Motor neuron (in vitro differentiated cells): ENCODE results near the gene ZBED4. TPM values are rescaled to one million over a fixed set of nuclear protein-coding genes. Genes with fewer than 3 reads are reported as not detected.

Experiments
- ATAC-seq, 8 experiments: fragments of 200-7000 bp; cut with Tn5 transposase; replicated peaks in 6 of 8; 2 replicates each; pipeline ENCODE4 v1.8.0; 2021; ENCODE audit warnings: mild to moderate bottlenecking in 8 of 8, moderate library complexity in 8 of 8
- H3K27ac ChIP-seq, 2 donors: fragments of 250-450 bp; sonication (Bioruptor Pico); 2 replicates each; pipeline ENCODE4 v1.9.0; 2021; ENCODE audit warnings: antibody characterized with exemption in 2 of 2, mild to moderate bottlenecking in 2 of 2, moderate library complexity in 1 of 2
- H3K4me1 ChIP-seq, 2 donors: fragments of 250-450 bp; sonication (Bioruptor Pico); replicated peaks in 1 of 2; 2 replicates each; pipeline ENCODE4 v1.6.1; 2021; ENCODE audit warnings: antibody characterized with exemption in 2 of 2, mild to moderate bottlenecking in 2 of 2, moderate library complexity in 1 of 2
- H3K4me3 ChIP-seq, 5 donors: fragments of 250-450 bp; sonication (Bioruptor Pico); 2 replicates each; pipeline ENCODE4 v1.9.0; 2021; ENCODE audit warnings: antibody characterized with exemption in 5 of 5, mild to moderate bottlenecking in 5 of 5, moderate library complexity in 4 of 5
- WGBS, 10 experiments: fragments of 450-650 bp; shearing (Covaris generic); methylation state at CpG; one replicate each; pipeline ENCODE4 v1.0.0; 2022; 5-methylcytosine and 5-hydroxymethylcytosine counted together
- in situ Hi-C, 9 experiments: fragments of 400-800 bp; cut with MboI; loops; one replicate each; pipeline ENCODE4 v1.15.0; 2021; ENCODE audit warnings: low sequenced_read_pairs in 9 of 9, low pct_unique_long_range_greater_than_20kb in 2 of 9; ENCODE audit not compliant: unreplicated experiment in 9 of 9
- total RNA-seq, 8 experiments: library from RNA; unstranded; fragments of 300-600 nt; gene quantifications; 2 replicates each; pipeline versions ENCODE4 v1.2.3 to v1.2.4, GENCODE V29; 2022

ZBED4 gene
- total RNA-seq, 8 experiments from 2014 or later = 5.9 to 31.4 (median 16.9) TPM

DNA sequence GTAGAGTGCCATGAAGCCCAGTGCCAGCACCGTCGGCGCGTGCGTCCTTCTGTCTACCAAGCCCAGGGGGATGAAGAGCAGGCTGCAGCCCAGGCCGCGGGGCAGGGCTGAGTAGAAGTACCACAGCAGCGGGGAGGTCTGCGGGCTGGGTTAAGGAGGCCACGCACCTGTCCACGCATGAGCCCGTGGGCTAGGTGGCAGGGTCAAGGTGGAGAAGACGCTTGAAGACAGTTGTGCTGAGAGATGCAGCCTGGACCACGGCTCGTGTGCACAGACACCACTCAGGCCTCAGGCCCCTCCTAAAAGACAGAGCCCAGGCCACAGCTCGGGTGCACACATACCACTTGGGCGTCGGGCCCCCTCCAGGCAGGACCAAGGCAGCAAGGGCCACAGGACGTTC, 54.2 kb downstream of the ZBED4 start:
- H3K4me1 ChIP-seq = no peaks in the 10 kb centered on the region
- 98 to 100% (median 100%) methylated on average over 1 to 7 of the region's 19 CpGs; no CpG with 5 or more reads in 7 of the 10 experiments for WGBS, 10 experiments
- in situ Hi-C loops = loop anchor here in 1 of 9 experiments (25.0 kb wide), 1 partner anchor 121 kb away; no protein-coding TSS in a partner anchor
- H3K4me3 ChIP-seq = no peak overlapping the region
- no peak for ATAC-seq
- no peak overlapping the region for H3K27ac ChIP-seq

- ATAC-seq = no peak
- H3K4me1 ChIP-seq = no peaks in the 10 kb centered on the region
- in situ Hi-C loops = loop anchor here in 1 of 9 experiments (25.0 kb wide), 1 partner anchor 122 kb away; no protein-coding TSS in a partner anchor
- H3K4me3 ChIP-seq = no peak overlapping the region
- WGBS, 10 experiments = 80 to 100% (median 88%) methylated on average over 1 to 14 of the region's 23 CpGs; no CpG with 5 or more reads in 3 of the 10 experiments
- H3K27ac ChIP-seq = no peak overlapping the region
Observed at GRCh38 chr22:49909476-49910205, 56.0 kb downstream of the ZBED4 start.

DNA sequence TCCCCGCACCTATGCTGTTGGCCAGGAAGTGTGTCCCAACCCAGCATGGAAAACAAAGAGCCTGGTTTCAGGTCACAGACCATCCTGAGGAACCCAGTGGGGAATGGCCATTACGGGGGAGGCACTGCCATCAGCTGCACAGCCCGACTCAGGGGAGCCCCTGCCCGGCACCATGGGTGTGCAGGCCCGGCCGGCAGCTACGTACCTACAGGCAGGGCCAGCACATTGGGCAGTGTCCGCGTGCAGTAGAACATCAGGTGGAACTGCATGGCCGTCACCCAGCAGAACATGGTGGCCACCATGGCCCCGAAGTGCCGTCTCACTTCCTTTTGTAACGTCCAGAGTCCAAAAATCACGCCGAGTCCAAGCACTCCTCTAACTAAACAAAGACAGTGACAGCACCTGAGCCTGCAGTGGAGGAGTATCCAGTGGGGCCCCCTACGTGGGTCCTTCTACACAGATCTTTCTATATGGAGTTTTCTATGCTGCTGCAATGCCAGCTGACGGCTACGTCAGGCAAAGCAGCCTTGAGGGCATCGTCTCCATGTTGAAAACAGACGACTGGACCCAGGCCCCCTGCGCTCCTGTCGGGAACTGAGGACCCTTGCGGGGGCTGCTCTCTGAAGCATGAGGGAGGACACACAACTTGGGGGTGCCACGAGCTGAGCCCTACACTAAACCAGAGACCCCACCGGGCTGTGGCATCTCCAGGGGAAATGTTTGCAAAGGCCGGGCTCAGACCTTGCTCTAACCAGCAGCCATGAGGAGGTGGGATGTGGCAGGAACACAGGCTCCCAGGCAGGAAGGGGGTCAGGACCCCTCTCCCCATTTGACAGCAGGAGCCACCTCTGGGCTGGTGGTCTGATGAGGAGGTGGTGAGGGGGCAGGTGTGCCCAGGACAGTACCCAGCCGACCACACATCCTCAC, 56.8 kb downstream of the ZBED4 start:
- WGBS, 10 experiments = 60 to 100% (median 90%) methylated on average over 1 to 14 of the region's 27 CpGs; no CpG with 5 or more reads in 5 of the 10 experiments
- no peak for ATAC-seq
- Histone ChIP-seq H3K4me3 (no peak overlapping the region), H3K4me1 (no peaks in the 10 kb centered on the region), H3K27ac (no peak overlapping the region)
- in situ Hi-C loops = loop anchor here in 1 of 9 experiments (25.0 kb wide), 1 partner anchor 123 kb away; no protein-coding TSS in a partner anchor

GRCh38 chr22:49911881-49912625, 58.4 kb downstream of the ZBED4 start:
- ATAC-seq = no peak
- WGBS, 10 experiments = 65 to 100% (median 92%) methylated on average over 2 to 6 of the region's 30 CpGs; no CpG with 5 or more reads in 5 of the 10 experiments
- H3K4me1 ChIP-seq = peaks cover under 1 to 2% of the 10 kb centered on the region in 2 donors
- in situ Hi-C loops = loop anchor here in 1 of 9 experiments (25.0 kb wide), 1 partner anchor 125 kb away; no protein-coding TSS in a partner anchor
- H3K4me3 ChIP-seq = no peak overlapping the region
- H3K27ac ChIP-seq = no peak overlapping the region

DNA sequence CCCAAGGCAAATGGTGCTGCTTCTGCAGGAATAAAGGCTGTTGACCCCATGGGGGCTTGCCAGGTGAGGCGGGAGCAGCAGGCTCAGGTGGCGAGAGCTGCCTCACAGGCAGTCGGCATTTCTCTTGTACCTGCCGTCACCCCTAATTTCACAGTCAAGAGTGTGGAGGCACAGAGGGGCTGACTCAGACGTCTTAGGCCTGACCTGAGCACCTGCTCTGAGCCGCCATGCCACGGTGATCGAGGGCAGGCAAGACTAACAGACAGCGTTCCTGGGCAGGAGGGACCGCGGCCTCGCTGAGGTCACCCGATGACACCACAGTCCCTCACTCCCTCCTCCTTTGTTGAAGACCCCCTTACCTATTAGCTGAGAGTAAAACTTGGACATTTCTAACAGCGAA, 59.4 kb downstream of the ZBED4 start:
- in situ Hi-C loops = loop anchor here in 1 of 9 experiments (25.0 kb wide), 1 partner anchor 126 kb away; no protein-coding TSS in a partner anchor
- Histone ChIP-seq H3K4me3 (no peak overlapping the region), H3K4me1 (peaks cover 6% of the 10 kb centered on the region in 2 donors), H3K27ac (no peak overlapping the region)
- WGBS, 10 experiments = 67 to 100% (median 92%) methylated on average over 1 to 9 of the region's 14 CpGs; no CpG with 5 or more reads in 3 of the 10 experiments
- ATAC-seq = no peak

GRCh38 chr22:49913446-49913845, 59.8 kb downstream of the ZBED4 start:
- in situ Hi-C loops = loop anchor here in 1 of 9 experiments (25.0 kb wide), 1 partner anchor 126 kb away; no protein-coding TSS in a partner anchor
- WGBS, 10 experiments = 40 to 100% (median 95%) methylated on average over 1 to 6 of the region's 14 CpGs; no CpG with 5 or more reads in 4 of the 10 experiments
- Histone ChIP-seq H3K4me1 (peaks cover 6% of the 10 kb centered on the region in 2 donors), H3K27ac (no peak overlapping the region), H3K4me3 (no peak overlapping the region)
- no peak for ATAC-seq

DNA sequence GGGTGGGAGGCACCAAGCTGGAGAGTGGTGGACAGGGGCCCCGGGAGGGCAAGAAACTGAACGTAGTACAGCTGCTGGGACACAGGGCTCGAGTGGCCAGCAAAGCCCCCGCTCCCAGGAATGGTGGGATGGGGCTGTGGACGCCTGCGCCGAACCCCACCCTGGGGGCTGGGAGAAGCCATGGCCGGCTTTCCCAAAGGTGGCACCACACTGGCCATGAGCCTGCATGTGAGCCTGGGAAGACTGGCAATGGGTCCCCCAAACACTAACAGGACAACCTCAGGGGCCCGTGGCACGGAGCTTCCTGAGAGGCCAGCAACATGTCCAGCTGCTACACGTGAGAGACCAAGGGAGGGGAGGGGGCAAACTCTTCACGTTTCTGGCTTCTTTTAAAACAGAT, 60.6 kb downstream of the ZBED4 start:
- ATAC-seq = no peak
- Histone ChIP-seq H3K4me3 (no peak overlapping the region), H3K27ac (no peak overlapping the region), H3K4me1 (peaks cover 8 to 9% of the 10 kb centered on the region in 2 donors)
- WGBS, 10 experiments = 0 to 100% (median 87%) methylated on average over 1 to 4 of the region's 12 CpGs; no CpG with 5 or more reads in 4 of the 10 experiments
- in situ Hi-C loops = loop anchor here in 1 of 9 experiments (25.0 kb wide), 1 partner anchor 127 kb away; no protein-coding TSS in a partner anchor

GRCh38 chr22:49915610-49916009, 62.0 kb downstream of the ZBED4 start:
- Histone ChIP-seq H3K4me3 (no peak overlapping the region), H3K27ac (no peak overlapping the region), H3K4me1 (peaks cover 10 to 12% of the 10 kb centered on the region in 2 donors)
- WGBS, 10 experiments = 63 to 100% (median 94%) methylated on average over 1 to 9 of the region's 12 CpGs; no CpG with 5 or more reads in 1 of the 10 experiments
- ATAC-seq = no peak
- in situ Hi-C loops = loop anchor here in 1 of 9 experiments (25.0 kb wide), 1 partner anchor 128 kb away; no protein-coding TSS in a partner anchor

- Histone ChIP-seq H3K27ac (no peak overlapping the region), H3K4me3 (no peak overlapping the region), H3K4me1 (peaks cover 10 to 12% of the 10 kb centered on the region in 2 donors)
- in situ Hi-C loops = loop anchor here in 1 of 9 experiments (25.0 kb wide), 1 partner anchor 130 kb away; no protein-coding TSS in a partner anchor
- ATAC-seq = no peak
- 80 to 100% (median 100%) methylated on average over 1 to 3 of the region's 11 CpGs; no CpG with 5 or more reads in 6 of the 10 experiments for WGBS, 10 experiments
Observed at GRCh38 chr22:49916831-49917230, 63.2 kb downstream of the ZBED4 start.

- H3K27ac ChIP-seq = peak within 1 kb of the TSS; percentile 95 to 96
- peak within 1 kb of the TSS; percentile 66 to 80 (median 76) for H3K4me3 ChIP-seq
- peak; percentile 93 to 97 (median 94) for ATAC-seq
- WGBS, 10 experiments = no CpG with 5 or more reads among the region's 103 CpGs
- in situ Hi-C loops = loop anchor here in 1 of 9 experiments (25.0 kb wide), 1 partner anchor 131 kb away; no protein-coding TSS in a partner anchor
- peaks cover 10 to 12% of the 10 kb centered on the region in 2 donors for H3K4me1 ChIP-seq
Observed at GRCh38 chr22:49917974-49918910, 64.6 kb downstream of the ZBED4 start, which contains the start of the genes ALG12 and CRELD2. TSS of gene ALG12 (minus strand) at chr22:49918438. CDS start at chr22:49913765, 4,673 bp downstream. TSS of gene CRELD2 (plus strand) at chr22:49918634. CDS start at chr22:49918770, 136 bp downstream.
